ENCODE results near the gene NIN. TPM values are rescaled to one million over a fixed set of nuclear protein-coding genes. Genes with fewer than 3 reads are reported as not detected.

The NIN gene
- total RNA-seq, 6 experiments from 2014 or later: 6.4 to 10.9 (median 7.5) TPM

DNA sequence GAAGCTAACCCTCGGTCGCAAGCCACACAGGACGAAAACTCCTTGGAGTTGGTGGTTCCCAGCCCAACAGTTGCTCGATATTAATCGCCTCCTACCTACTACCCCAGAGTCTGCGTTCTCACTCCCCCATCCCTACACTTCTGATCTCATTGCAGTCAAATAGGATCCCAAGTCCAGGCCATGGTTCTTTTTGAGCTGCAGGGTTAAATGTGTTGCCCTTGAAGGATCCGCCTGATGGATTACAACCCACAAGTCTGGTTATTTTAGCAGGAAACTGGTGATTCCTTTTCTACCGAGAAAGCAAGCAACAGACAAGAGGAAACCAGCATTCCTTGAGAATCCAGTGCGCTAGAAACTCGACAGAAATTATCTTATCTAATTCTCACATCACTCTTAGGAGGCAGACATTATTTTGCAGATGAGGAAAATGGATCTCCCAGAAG, 785 bp upstream of the NIN start:
- Histone ChIP-seq H3K36me3 (no peaks in the 10 kb centered on the region), H3K4me1 (peaks cover 0 to 29% (median 9%) of the 10 kb centered on the region in 4 donors), H3K27ac (peak overlapping the region in 2 of 3 donors; percentile 66 to 76), H3K27me3 (no peaks in the 10 kb centered on the region), H3K9me3 (no peaks in the 10 kb centered on the region), H3K4me3 (peak overlapping the region; percentile 61 to 77 (median 77))
- WGBS (ENCODE audit: insufficient coverage, low coverage, low lambda C conversion rate, missing lambda C conversion rate): 19% methylated on average over 8 of the region's 10 CpGs
- intact Hi-C loops (cut with DNase I): no loop called here
- TF ChIP-seq POLR2A (IDR thresholded peaks at IDR 0.05): no peak
- TF ChIP-seq, protein P1, sequence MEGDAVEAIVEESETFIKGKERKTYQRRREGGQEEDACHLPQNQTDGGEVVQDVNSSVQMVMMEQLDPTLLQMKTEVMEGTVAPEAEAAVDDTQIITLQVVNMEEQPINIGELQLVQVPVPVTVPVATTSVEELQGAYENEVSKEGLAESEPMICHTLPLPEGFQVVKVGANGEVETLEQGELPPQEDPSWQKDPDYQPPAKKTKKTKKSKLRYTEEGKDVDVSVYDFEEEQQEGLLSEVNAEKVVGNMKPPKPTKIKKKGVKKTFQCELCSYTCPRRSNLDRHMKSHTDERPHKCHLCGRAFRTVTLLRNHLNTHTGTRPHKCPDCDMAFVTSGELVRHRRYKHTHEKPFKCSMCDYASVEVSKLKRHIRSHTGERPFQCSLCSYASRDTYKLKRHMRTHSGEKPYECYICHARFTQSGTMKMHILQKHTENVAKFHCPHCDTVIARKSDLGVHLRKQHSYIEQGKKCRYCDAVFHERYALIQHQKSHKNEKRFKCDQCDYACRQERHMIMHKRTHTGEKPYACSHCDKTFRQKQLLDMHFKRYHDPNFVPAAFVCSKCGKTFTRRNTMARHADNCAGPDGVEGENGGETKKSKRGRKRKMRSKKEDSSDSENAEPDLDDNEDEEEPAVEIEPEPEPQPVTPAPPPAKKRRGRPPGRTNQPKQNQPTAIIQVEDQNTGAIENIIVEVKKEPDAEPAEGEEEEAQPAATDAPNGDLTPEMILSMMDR (IDR thresholded peaks at IDR 0.05): no peak
- peak in 1 of 4 donors; percentile 2 for ATAC-seq
- DNase-seq: no peak

DNA sequence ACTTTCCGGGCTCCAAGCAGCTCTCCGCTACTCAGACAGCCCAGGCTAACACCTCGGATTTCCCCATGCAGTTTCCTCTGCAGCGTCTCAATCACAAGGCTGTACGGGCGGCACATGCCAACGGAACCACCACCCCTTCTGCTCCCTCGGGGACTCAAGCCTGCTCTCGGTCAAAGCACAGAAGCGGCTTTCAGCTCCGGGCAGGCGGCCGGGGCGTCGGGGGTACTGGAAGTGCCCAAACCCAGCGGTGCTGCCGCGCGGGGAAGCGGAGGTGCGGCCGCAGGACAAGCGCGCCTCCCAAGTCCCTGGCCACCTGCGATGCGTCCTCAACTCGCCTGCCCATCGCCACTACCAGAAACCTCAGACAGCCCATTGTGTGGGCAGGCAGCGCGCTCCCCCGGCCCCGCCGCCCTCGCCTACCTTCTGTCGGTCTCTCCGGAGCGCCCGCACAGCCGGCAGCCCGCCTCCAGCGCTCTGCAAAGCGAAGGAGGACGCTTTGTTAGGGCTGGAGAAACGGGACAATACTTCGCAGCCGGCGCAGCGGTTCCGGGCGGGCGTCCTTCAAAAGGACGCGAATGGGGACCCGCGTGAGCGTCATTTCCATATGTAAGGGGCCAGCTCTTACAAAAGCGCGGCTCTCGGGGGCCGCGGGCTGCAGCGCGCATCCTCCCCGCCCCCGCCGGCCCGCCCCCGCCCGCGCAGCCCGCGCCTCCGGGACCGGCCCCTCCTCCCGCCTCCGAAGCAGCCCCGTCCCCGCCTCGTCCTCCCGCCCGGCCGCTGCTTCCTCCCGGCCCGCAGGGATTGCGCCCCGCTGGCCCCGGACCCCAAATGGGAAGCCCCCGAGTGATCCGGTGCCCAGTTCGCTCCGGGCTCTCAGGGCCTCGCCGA, 674 bp downstream of the NIN start:
- Histone ChIP-seq H3K9me3 (no peaks in the 10 kb centered on the region), H3K4me3 (peak overlapping the region; percentile 66 to 77 (median 72)), H3K27me3 (no peaks in the 10 kb centered on the region), H3K4me1 (peaks cover 0 to 28% (median 9%) of the 10 kb centered on the region in 4 donors), H3K36me3 (no peaks in the 10 kb centered on the region), H3K27ac (peak overlapping the region; percentile 53 to 81 (median 76))
- DNase-seq (peak; percentile 63 to 73 (median 69)), ATAC-seq (peak; percentile 44 to 58 (median 50))
- intact Hi-C loops (cut with DNase I): no loop called here
- under 1% methylated on average over 21 of the region's 93 CpGs for WGBS (ENCODE audit: insufficient coverage, low coverage, low lambda C conversion rate, missing lambda C conversion rate)
- TF ChIP-seq, protein P1 (IDR thresholded peaks at IDR 0.05): no peak
- TF ChIP-seq POLR2A (IDR thresholded peaks at IDR 0.05): no peak

DNA sequence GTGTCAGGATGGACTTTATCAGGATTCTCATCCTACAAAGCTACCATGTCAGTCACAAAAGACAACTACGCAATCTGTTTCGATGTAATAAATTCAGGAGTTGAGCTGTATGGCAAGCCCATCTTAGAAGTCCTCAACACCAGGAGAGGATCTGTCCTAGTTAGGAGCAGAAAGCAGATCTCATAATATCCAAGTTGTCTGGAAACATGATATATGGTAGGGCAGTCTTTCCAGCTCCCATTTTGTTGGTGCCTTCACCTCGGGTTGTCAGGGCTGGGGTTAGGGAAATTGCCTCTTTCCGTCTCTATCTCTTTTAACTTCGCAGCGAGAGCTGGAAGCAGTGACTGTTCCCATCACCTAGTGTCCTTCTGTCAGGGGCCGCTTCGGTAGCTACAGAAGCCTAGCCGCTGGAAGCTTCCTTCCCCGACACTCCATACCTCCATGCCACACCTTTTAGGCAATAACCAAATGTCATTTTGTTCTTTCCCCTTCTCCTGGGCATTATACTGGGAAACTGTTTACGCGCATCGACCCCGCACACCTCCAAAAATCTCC, 1.4 kb downstream of the NIN start:
- TF ChIP-seq POLR2A (IDR thresholded peaks at IDR 0.05): no peak
- TF ChIP-seq, protein P1 (IDR thresholded peaks at IDR 0.05): no peak
- H3K36me3 ChIP-seq: no peaks in the 10 kb centered on the region
- intact Hi-C loops (cut with DNase I): no loop called here
- no peak overlapping the region for H3K27ac ChIP-seq
- H3K27me3 ChIP-seq: no peaks in the 10 kb centered on the region
- peak overlapping the region; percentile 66 to 77 (median 72) for H3K4me3 ChIP-seq
- DNase-seq (no peak), ATAC-seq (no peak)
- 26% methylated on average over 9 of the region's 14 CpGs for WGBS (ENCODE audit: insufficient coverage, low coverage, low lambda C conversion rate, missing lambda C conversion rate)
- H3K9me3 ChIP-seq: no peaks in the 10 kb centered on the region
- peaks cover 0 to 21% (median 6%) of the 10 kb centered on the region in 4 donors for H3K4me1 ChIP-seq

DNA sequence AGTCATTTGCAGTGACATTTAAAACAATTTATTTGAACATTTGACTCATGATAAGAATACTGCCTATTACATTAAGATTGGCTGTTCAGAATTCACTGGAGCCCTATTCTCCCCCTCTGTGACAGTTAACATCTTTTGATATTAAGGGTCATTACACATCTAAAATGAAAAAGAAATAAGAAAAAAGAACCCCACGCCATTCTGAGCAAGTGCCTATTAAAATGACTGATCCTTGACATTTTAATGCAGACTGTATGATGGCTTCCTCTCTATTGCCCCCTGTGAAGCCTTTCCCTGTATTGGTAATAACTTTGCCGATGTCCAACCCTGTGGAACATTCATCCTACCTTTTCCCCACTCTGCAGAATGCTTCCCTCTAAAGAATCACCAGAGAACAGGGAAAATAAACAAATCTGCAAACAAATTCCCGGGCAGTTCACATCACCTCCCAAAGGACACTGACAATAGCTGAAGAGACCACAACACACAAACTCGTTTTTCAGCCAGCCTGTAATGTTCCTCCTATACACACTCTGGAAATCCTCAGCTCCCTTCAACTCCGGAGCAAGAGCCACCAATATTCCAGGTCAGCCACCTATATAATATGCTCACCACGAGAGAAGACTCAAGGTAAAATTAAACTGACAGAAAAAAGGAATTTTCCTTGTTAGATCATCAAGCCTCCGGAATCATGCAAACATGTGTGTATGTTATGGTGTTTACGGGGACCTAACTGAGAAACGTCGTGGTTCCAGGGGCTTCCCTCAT, 2.1 kb downstream of the NIN start:
- no peak for ATAC-seq
- no peaks in the 10 kb centered on the region for H3K27me3 ChIP-seq
- H3K27ac ChIP-seq: no peak overlapping the region
- intact Hi-C loops (cut with DNase I): no loop called here
- H3K36me3 ChIP-seq: no peaks in the 10 kb centered on the region
- no peaks in the 10 kb centered on the region for H3K9me3 ChIP-seq
- DNase-seq: no peak
- TF ChIP-seq, protein P1 (IDR thresholded peaks at IDR 0.05): no peak
- no peak for TF ChIP-seq POLR2A (IDR thresholded peaks at IDR 0.05)
- WGBS (ENCODE audit: insufficient coverage, low coverage, low lambda C conversion rate, missing lambda C conversion rate): 66% methylated on average over 10 of the region's 10 CpGs
- H3K4me3 ChIP-seq: no peak overlapping the region
- peaks cover 0 to 17% (median 4%) of the 10 kb centered on the region in 4 donors for H3K4me1 ChIP-seq

All from right lobe of liver (tissue), 6 donors.